HAP-1 (cell line): ENCODE data around the gene TRIM3.
A peak's percentile ranks its signal among the peaks of the same experiment; 100 is the strongest.
"Not testable (repeated sequence)": the region's sequence is repeated elsewhere in the genome, so short reads cannot be mapped to it uniquely, and the experiment has no call there.

Experiments used
- DNase-seq, 2 experiments: peaks; one replicate each; pipeline ENCODE4 v3.0.0-alpha.2; 2016 to 2020; ENCODE audit warnings: low spot score in 2 of 2
- H3K27me3 ChIP-seq: fragments of 250-450 bp; sonication (Bioruptor Pico); 2 replicates; pipeline ENCODE4 v1.5.1; 2020; ENCODE audit warnings: low read depth, mild to moderate bottlenecking, moderate library complexity
- H3K36me3 ChIP-seq: fragments of 250-450 bp; sonication (Bioruptor Pico); replicated peaks from 2 replicates; pipeline ENCODE4 v1.5.1; 2020; ENCODE audit warnings: mild to moderate bottlenecking
- H3K4me1 ChIP-seq: fragments of 250-450 bp; sonication (Bioruptor Pico); 2 replicates; pipeline ENCODE4 v1.5.1; 2020; ENCODE audit warnings: mild to moderate bottlenecking
- H3K4me3 ChIP-seq: fragments of 250-450 bp; sonication (Bioruptor Pico); 2 replicates; pipeline ENCODE4 v1.5.1; 2020; ENCODE audit warnings: mild to moderate bottlenecking, moderate library complexity
- H3K9me3 ChIP-seq: fragments of 250-450 bp; sonication (Bioruptor Pico); 2 replicates; pipeline ENCODE4 v1.5.1; 2020; ENCODE audit warnings: mild to moderate bottlenecking, moderate library complexity
- in situ Hi-C: fragments of 300-500 bp; cut with MboI; formaldehyde crosslinking; loops from 3 replicates; pipeline ENCODE4 v1.14.3; 2020; ENCODE audit warnings: low sequenced_read_pairs, inconsistent platforms, mixed read lengths

Gene TRIM3

GRCh38 chr11:6473451-6474412 is at the start of gene TRIM3:
TRIM3 (minus strand) TSS chr11:6473941; CDS start chr11:6465695, 8,246 bp downstream.
- peaks cover 22% of the 10 kb centered on the region for H3K36me3 ChIP-seq
- no peaks in the 10 kb centered on the region for H3K27me3 ChIP-seq
- no peaks in the 10 kb centered on the region for H3K9me3 ChIP-seq
- peaks cover 13% of the 10 kb centered on the region for H3K4me1 ChIP-seq
- in situ Hi-C loops: no loop called here
- peak within 1 kb of the TSS; percentile 79 for H3K4me3 ChIP-seq
- DNase-seq: peak; percentile 79 to 95

GRCh38 chr11:6523253-6523652 is 49.5 kb upstream of the TRIM3 start:
- Histone ChIP-seq H3K4me1 (no peaks in the 10 kb centered on the region), H3K27me3 (no peaks in the 10 kb centered on the region), H3K4me3 (no peak overlapping the region), H3K9me3 (no peaks in the 10 kb centered on the region), H3K36me3 (no peaks in the 10 kb centered on the region; the same call in 1 of the 2 replicates)
- DNase-seq: no peak
- in situ Hi-C loops: no loop called here

- in situ Hi-C loops, H3K36me3 ChIP-seq, H3K4me1 ChIP-seq, DNase-seq, H3K4me3 ChIP-seq, H3K9me3 ChIP-seq, H3K27me3 ChIP-seq: not testable (repeated sequence)
Measured at GRCh38 chr11:6521946-6522345, 48.2 kb upstream of the TRIM3 start.

GRCh38 chr11:6520265-6520664 is 46.5 kb upstream of the TRIM3 start:
- H3K27me3 ChIP-seq: no peaks in the 10 kb centered on the region
- DNase-seq: no peak
- no peaks in the 10 kb centered on the region for H3K4me1 ChIP-seq
- peaks cover 3% of the 10 kb centered on the region; the same call in 1 of the 2 replicates for H3K36me3 ChIP-seq
- H3K9me3 ChIP-seq: no peaks in the 10 kb centered on the region
- no peak overlapping the region for H3K4me3 ChIP-seq
- in situ Hi-C loops: no loop called here

GRCh38 chr11:6516865-6517264 is 43.1 kb upstream of the TRIM3 start:
- Histone ChIP-seq H3K36me3 (peaks cover 3% of the 10 kb centered on the region; the same call in 1 of the 2 replicates), H3K9me3 (no peaks in the 10 kb centered on the region), H3K27me3 (no peaks in the 10 kb centered on the region), H3K4me3 (no peak overlapping the region), H3K4me1 (no peaks in the 10 kb centered on the region)
- in situ Hi-C loops: no loop called here
- no peak for DNase-seq

GRCh38 chr11:6505577-6506240 is 32.0 kb upstream of the TRIM3 start:
- DNase-seq: peak; percentile 33 to 47
- Histone ChIP-seq H3K4me3 (no peak overlapping the region), H3K4me1 (no peaks in the 10 kb centered on the region), H3K36me3 (peaks cover 7% of the 10 kb centered on the region), H3K9me3 (no peaks in the 10 kb centered on the region), H3K27me3 (no peaks in the 10 kb centered on the region)
- in situ Hi-C loops: loop anchor here (10.0 kb wide), 1 partner anchor 131 kb away; no protein-coding TSS in a partner anchor

- in situ Hi-C loops: loop anchor here (10.0 kb wide), 1 partner anchor 129 kb away; no protein-coding TSS in a partner anchor
- DNase-seq: no peak
- no peak overlapping the region for H3K4me3 ChIP-seq
- H3K27me3 ChIP-seq: no peaks in the 10 kb centered on the region
- no peaks in the 10 kb centered on the region for H3K4me1 ChIP-seq
- no peaks in the 10 kb centered on the region for H3K9me3 ChIP-seq
- H3K36me3 ChIP-seq: peaks cover 4% of the 10 kb centered on the region; the same call in 1 of the 2 replicates
Measured at GRCh38 chr11:6504166-6504565, 30.4 kb upstream of the TRIM3 start.

GRCh38 chr11:6502382-6502781 is 28.6 kb upstream of the TRIM3 start:
- no peak for DNase-seq
- H3K4me3 ChIP-seq: no peak overlapping the region
- H3K36me3 ChIP-seq: peaks cover 4% of the 10 kb centered on the region; the same call in 1 of the 2 replicates
- H3K27me3 ChIP-seq: no peaks in the 10 kb centered on the region
- H3K4me1 ChIP-seq: no peaks in the 10 kb centered on the region
- H3K9me3 ChIP-seq: no peaks in the 10 kb centered on the region
- in situ Hi-C loops: loop anchor here (10.0 kb wide), 1 partner anchor 128 kb away; no protein-coding TSS in a partner anchor

GRCh38 chr11:6498544-6498943 is 24.8 kb upstream of the TRIM3 start:
- DNase-seq: no peak
- H3K27me3 ChIP-seq: no peaks in the 10 kb centered on the region
- H3K36me3 ChIP-seq: no peaks in the 10 kb centered on the region; the same call in 1 of the 2 replicates
- H3K4me1 ChIP-seq: no peaks in the 10 kb centered on the region
- H3K9me3 ChIP-seq: no peaks in the 10 kb centered on the region
- H3K4me3 ChIP-seq: no peak overlapping the region
- in situ Hi-C loops: no loop called here

GRCh38 chr11:6498121-6498520 is 24.4 kb upstream of the TRIM3 start:
- Histone ChIP-seq H3K36me3 (no peaks in the 10 kb centered on the region; the same call in 1 of the 2 replicates), H3K4me1 (no peaks in the 10 kb centered on the region), H3K4me3 (no peak overlapping the region), H3K9me3 (no peaks in the 10 kb centered on the region), H3K27me3 (no peaks in the 10 kb centered on the region)
- in situ Hi-C loops: no loop called here
- DNase-seq: no peak

GRCh38 chr11:6497069-6497839 is 23.5 kb upstream of the TRIM3 start, which contains the start of gene DNHD1:
DNHD1 (plus strand) TSS chr11:6497280; CDS start chr11:6498216, 936 bp downstream.
- H3K4me3 ChIP-seq: no peak within 1 kb of the TSS
- DNase-seq: no peak
- no peaks in the 10 kb centered on the region for H3K4me1 ChIP-seq
- H3K27me3 ChIP-seq: no peaks in the 10 kb centered on the region
- no peaks in the 10 kb centered on the region for H3K9me3 ChIP-seq
- H3K36me3 ChIP-seq: no peaks in the 10 kb centered on the region; the same call in 1 of the 2 replicates
- in situ Hi-C loops: no loop called here

GRCh38 chr11:6489306-6489705 is 15.6 kb upstream of the TRIM3 start:
- H3K36me3 ChIP-seq: peaks cover 41% of the 10 kb centered on the region
- in situ Hi-C loops: no loop called here

GRCh38 chr11:6488821-6489220 is 15.1 kb upstream of the TRIM3 start:
- Histone ChIP-seq H3K4me3 (no peak overlapping the region), H3K36me3 (peaks cover 46% of the 10 kb centered on the region), H3K27me3 (no peaks in the 10 kb centered on the region), H3K4me1 (no peaks in the 10 kb centered on the region), H3K9me3 (no peaks in the 10 kb centered on the region)
- no peak for DNase-seq
- in situ Hi-C loops: no loop called here

More at GRCh38 chr11:6489306-6489705, 15.6 kb upstream of the TRIM3 start:
- H3K4me1 ChIP-seq: no peaks in the 10 kb centered on the region
- H3K27me3 ChIP-seq: no peaks in the 10 kb centered on the region
- no peaks in the 10 kb centered on the region for H3K9me3 ChIP-seq
- no peak for DNase-seq
- no peak overlapping the region for H3K4me3 ChIP-seq
